Measurements from ENCODE around the gene HSPA12B. TPM values are rescaled to one million over a fixed set of nuclear protein-coding genes. Genes with fewer than 3 reads are reported as not detected.

HSPA12B gene
- total and polyA plus RNA-seq, 9 of the 15 experiments (the other 6 are each of a cell fraction or from before 2014, with no cell fraction given): 0.03 to 0.07 TPM; not detected in 7

DNA sequence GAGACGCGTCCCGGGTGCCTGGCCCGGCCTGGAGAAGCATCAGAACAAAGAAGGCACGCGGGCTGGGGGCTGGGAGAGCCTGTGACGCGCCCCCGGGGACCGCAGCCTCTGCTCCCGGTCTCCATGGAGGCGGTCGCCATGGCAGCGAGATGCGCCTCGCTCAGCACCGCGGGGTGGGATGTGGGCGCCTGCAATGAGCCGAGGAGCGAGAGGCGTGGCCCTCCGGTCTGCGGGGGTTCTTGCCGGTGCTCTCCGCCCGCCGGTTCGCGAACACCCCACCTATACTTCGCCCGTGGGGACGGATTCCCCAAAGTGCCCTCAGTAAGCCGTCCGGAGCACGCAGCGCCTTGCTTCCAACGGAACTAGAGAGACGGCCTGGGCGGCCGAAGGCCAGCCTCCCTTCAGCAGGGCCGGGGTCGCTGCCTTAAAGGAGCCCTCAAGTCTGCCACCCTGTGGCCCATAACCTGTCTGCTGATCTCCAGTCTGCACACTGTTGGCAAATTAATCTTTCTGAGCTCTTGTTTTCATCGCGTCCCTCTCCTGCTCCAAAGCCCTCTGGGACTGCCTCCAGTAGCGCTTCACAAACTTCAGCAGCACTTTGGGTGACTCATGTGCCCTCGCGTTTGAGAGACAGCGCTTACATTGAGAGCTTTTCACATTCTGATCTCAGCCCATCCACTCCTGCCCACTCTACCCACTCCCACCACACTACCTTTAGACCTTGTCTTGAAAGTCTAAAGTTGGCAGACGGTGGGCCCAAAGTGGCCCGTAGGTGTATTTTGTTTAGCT, 36.1 kb downstream of the HSPA12B start (continued):
- no peak for TF ChIP-seq RBM15 (IDR thresholded peaks at IDR 0.05; ENCODE audit: insufficient read depth, low read length)
- TF ChIP-seq NR2C2 (CRISPR knock-in tag; IDR thresholded peaks at IDR 0.05): 0 out of 2 replicates have a peak, but pooled peaks have one; percentile 30
- TF ChIP-seq NR2C2 (tag; IDR thresholded peaks at IDR 0.05): no peak; the same call in 1 of the 2 replicates
- 0 out of 2 replicates have a peak, but pooled peaks have one; percentile 1 for TF ChIP-seq EP400 (IDR thresholded peaks at IDR 0.05)
- TF ChIP-seq REST (IDR thresholded peaks at IDR 0.05; ENCODE audit: borderline replicate concordance): peak; percentile 25; the same call in 1 of the 2 replicates
- no peak for TF ChIP-seq REST (CRISPR knock-in tag; IDR thresholded peaks at IDR 0.05; ENCODE audit: low read depth)
- 0 out of 2 replicates have a peak, but pooled peaks have one; percentile 13 for TF ChIP-seq SMC3 (conservative IDR thresholded peaks at IDR 0.05; ENCODE audit: insufficient read depth, low read depth, low read length)
- 0 out of 2 replicates have a peak, but pooled peaks have one; percentile 26 for TF ChIP-seq ZNF12 (CRISPR knock-in tag; IDR thresholded peaks at IDR 0.05)
- TF ChIP-seq RBM22 (IDR thresholded peaks at IDR 0.05; ENCODE audit: low read depth, low read length, poor library complexity, severe bottlenecking): peak; percentile 90
- TF ChIP-seq ZNF212 (CRISPR knock-in tag; IDR thresholded peaks at IDR 0.05): no peak
- TF ChIP-seq ZBTB11 (CRISPR knock-in tag; IDR thresholded peaks at IDR 0.05): peak in 1 of 3 experiments; percentile 52; a peak in 1 of 6 replicates
- peak; percentile 46 for TF ChIP-seq ETV5 (CRISPR knock-in tag; IDR thresholded peaks at IDR 0.05; ENCODE audit: low read depth)
- no peak for TF ChIP-seq PCBP2 (IDR thresholded peaks at IDR 0.05; ENCODE audit: low read depth, low read length, poor library complexity, severe bottlenecking)

Measured in K562 (cell line).